ENCODE data around the gene POLE.
A peak's percentile ranks its signal among the peaks of the same experiment; 100 is the strongest.

The POLE gene

DNA sequence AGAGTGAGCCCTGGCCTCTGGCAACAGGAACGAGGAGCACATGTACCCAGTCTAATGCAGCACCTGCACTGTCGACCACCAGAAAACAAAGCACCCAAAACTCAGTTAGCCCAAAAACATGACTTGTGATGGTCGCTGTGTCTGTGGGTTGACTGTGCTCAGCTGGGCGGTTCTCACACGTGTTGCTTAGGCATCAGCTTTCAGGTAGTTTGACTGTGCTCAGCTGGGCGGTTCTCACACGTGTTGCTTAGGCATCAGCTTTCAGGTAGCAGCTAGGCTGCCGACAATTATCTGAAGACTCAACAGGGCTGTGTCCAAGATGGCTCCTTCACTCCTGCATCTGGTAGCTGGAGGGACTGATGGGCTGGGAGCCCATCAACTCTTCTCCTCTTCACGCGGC, 75.5 kb downstream of the POLE start:
- H3K27ac ChIP-seq = no peak overlapping the region
- TF ChIP-seq, protein P1, sequence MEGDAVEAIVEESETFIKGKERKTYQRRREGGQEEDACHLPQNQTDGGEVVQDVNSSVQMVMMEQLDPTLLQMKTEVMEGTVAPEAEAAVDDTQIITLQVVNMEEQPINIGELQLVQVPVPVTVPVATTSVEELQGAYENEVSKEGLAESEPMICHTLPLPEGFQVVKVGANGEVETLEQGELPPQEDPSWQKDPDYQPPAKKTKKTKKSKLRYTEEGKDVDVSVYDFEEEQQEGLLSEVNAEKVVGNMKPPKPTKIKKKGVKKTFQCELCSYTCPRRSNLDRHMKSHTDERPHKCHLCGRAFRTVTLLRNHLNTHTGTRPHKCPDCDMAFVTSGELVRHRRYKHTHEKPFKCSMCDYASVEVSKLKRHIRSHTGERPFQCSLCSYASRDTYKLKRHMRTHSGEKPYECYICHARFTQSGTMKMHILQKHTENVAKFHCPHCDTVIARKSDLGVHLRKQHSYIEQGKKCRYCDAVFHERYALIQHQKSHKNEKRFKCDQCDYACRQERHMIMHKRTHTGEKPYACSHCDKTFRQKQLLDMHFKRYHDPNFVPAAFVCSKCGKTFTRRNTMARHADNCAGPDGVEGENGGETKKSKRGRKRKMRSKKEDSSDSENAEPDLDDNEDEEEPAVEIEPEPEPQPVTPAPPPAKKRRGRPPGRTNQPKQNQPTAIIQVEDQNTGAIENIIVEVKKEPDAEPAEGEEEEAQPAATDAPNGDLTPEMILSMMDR (conservative IDR thresholded peaks at IDR 0.05) = no peak

DNA sequence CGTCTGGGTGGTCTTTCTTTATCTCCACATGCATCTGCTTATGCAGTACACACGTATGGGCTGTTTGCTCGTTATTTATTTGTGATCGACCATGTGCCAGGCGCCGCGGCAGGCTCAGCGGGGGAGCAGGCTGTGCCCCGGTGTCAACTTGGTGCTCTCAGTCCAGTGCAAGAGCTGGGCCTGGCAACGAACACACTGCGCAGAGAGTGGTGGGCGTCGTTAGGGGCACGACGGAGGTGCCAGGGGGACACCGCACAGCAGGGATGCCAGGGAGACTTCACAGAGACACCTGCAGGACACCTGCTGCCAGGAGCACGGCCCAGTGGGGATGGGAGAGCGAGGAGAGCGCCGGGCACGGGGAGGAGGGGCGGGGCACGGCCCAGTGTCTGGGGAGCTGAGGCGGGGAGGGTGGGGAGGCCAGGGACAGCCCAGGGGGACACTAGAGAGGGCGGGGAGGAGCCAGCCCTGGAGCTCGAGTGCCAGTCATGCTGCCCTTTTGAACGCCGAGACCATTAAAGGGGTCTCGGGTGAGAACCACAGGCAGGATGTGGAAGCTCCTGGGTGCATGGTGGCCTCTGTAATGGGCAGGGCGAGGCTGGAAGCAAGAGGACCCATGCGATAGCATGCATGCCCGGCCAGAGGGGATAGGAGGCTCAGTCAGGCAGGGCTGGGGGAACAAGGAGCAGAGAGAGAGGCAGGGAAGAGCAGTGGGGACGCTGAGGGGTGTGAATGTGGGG, 76.1 kb downstream of the POLE start:
- no peak overlapping the region for H3K27ac ChIP-seq
- TF ChIP-seq, protein P1 (conservative IDR thresholded peaks at IDR 0.05) = no peak

DNA sequence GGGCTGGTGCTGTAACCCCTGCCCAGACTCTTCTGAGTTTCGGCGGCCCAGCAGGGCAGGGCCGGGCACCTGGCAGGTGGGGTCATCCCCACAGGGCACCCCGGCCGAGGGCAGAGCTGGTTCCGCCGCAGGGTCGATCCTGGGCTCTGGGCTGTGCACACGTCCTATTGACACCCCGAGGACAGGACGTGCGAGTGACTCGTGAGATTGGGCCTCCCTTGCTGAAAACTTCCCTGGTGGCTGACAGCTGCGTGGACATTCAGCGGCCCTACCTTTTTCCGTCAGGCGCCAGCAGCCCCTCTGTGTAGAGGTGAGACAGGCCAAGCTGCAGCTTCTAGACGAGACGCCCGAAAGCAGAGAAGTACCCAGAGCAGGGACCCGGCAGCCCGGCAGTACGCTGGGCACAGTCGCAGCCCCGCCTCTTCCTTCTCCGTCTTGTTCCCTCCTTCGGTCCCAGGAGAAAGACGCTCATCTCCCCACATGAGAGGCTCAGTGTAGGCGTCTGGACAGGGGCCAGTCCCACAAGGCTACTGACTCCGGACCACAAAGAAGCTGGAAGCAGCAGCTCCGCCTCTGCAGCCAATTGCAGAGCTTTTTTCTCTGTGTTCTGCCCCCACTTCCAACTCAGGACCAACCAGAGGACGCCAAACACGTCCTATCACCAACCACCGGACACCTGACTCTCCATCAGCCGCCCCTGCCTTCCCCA, 76.9 kb downstream of the POLE start, which contains the start of gene LRCOL1:
LRCOL1 (minus strand) TSS at position 532 of the 709 bp plus-strand sequence. CDS start 4,331 bp downstream, outside the sequence.
- peak within 1 kb of the TSS; percentile 26; the same call in 1 of the 2 replicates for H3K27ac ChIP-seq
- TF ChIP-seq, protein P1 (conservative IDR thresholded peaks at IDR 0.05) = no peak

DNA sequence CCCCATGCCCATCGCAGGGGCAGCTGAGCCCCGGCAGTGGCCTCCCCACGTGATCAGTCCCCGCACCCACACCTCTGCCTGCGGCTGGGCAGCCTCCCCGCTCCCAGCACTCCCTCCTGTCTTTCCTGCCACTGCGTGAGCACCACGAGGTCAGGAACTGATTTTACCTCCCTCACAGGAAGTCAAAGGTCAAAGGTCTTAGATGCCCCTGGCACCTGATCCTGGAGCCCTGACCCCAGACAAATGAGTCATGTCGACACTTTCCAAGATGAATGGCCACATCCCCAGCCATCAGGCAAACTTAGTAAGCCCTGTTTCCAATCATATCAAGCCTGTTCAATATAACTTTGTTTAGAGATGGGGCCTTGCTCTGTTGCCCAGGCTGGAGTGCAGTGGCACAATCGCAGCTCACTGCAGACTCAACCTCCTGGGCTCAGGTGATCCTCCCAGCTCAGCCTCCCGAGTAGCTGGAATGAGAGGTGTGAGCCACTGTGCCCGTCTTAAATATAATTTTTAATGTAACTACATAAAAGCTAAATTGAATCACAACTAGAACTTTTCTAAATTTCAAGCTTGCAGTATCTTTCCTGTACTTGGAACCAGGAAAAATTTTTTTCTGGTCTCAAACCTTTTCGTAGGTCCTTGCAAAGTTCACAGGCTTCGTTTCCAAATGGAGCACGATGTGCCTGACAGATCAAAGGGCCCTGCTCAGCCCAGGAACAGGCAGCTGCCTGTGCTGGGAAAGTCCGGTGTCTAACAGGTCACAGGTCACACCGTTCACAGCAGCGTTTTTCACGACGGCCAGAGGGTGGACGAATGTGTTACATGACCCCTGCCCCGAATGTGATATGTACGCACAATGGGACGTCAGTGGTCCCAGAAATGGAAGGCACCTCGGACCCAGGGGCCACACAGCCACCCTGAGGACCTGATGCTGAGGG, 78.6 kb downstream of the POLE start:
- TF ChIP-seq, protein P1 (conservative IDR thresholded peaks at IDR 0.05) = no peak
- no peak overlapping the region for H3K27ac ChIP-seq

DNA sequence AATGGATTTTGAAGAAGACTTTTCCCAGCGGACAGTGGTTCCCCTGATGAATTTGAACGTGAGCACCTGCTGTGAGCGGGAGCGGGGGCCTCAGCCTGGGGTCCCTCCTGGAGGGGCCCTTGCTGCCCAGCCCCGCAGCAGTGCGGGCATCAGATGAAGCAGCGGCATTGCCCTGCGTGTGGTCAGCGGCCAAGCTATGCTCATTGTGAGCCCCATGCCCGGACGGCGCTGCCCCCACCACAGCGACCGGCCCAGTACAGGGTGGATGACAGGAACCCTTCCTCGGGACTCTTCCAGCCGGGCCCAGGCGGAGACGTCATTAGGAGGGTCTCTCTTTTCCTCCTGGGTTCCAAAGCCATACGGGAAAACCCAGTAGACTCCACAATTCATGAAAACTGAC, 80.2 kb downstream of the POLE start:
- H3K27ac ChIP-seq = no peak overlapping the region
- TF ChIP-seq, protein P1 (conservative IDR thresholded peaks at IDR 0.05) = no peak

DNA sequence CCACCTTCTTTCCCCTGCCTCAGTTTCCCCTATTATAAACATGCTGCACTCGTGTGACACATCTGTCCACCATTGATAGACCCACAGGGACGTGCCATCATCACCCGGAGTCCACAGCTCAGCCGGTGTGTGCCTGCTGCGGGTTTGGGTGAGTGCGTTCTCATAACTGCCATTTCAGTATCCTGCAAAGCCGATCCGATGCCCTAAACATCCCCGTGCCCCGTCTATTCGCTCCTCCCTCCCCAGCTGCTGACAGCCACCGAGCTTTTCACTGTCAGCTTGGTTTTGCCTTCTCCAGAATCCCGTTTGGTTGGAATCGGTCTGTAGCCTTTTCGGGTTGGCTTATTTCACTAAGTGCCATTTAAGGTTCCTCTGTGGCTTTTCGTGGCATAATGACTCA, 80.7 kb downstream of the POLE start:
- TF ChIP-seq, protein P1 (conservative IDR thresholded peaks at IDR 0.05) = no peak
- no peak overlapping the region for H3K27ac ChIP-seq

DNA sequence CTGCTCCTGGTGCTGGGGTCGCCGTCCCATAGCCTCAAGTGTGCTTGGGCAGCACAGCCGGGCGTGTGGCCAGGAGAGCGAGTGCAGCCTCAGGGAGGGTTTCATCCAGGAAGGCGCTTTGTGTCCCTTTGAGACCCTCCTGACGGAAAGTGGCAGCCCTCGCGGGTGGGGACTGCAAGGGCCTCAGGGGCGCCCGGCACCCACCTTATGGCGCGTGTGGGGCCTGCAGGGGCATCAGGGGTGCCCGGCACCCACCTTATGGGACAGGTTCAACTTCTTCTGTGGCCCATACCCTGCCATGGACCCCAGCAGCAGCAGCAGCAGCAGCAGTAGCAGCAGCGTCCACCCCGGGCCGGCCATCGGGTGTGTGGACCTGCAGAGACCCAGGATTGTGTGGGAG, 81.2 kb downstream of the POLE start:
- TF ChIP-seq, protein P1 (conservative IDR thresholded peaks at IDR 0.05) = no peak
- no peak overlapping the region for H3K27ac ChIP-seq

All from VCaP (cell line).